Esophagus squamous epithelium (tissue), 5 donors: ENCODE data around the gene DDX46. TPM values are rescaled to one million over a fixed set of nuclear protein-coding genes. Genes with fewer than 3 reads are reported as not detected.
"Not testable (repeated sequence)": the region's sequence is repeated elsewhere in the genome, so short reads cannot be mapped to it uniquely, and the experiment has no call there.

Source experiments
- DNase-seq: peaks from one replicate; lab custom pipeline; 2025; lab: John Stamatoyannopoulos, UW
- H3K27ac ChIP-seq, 4 donors: fragments of 200-600 bp; sonication (generic); one replicate each; pipeline ENCODE4 v1.5.1; 2016 to 2019; ENCODE audit warnings: mild to moderate bottlenecking in 1 of 4
- H3K27me3 ChIP-seq, 4 donors: fragments of 200-600 bp; sonication (generic); 1 replicate in 3 of 4; 2 replicates in 1 of 4; pipeline versions ENCODE4 v1.5.1 to v1.6.0; 2017 to 2021; ENCODE audit warnings: antibody characterized with exemption in 1 of 4
- H3K36me3 ChIP-seq, 3 donors: fragments of 200-600 bp; sonication (generic); one replicate each; pipeline ENCODE4 v1.5.1; 2016 to 2019
- H3K4me1 ChIP-seq, 3 donors: fragments of 200-600 bp; sonication (generic); one replicate each; pipeline ENCODE4 v1.5.1; 2017 to 2019
- H3K4me3 ChIP-seq, 4 donors: fragments of 200-600 bp; sonication (generic); 1 replicate in 3 of 4; 2 replicates in 1 of 4; pipeline ENCODE4 v1.5.1; 2016 to 2019; ENCODE audit warnings: mild to moderate bottlenecking in 2 of 4, moderate library complexity in 1 of 4
- H3K9me3 ChIP-seq, 3 donors: fragments of 200-600 bp; sonication (generic); one replicate each; pipeline ENCODE4 v1.5.1; 2016 to 2019
- CTCF ChIP-seq, 6 experiments: fragments of 450-650 bp in 4 of 6; fragments of 200-600 bp in 2 of 6; sonication (generic) in 2 of 6; IDR thresholded peaks; one replicate each; pipeline ENCODE4 v1.5.1; 2016 to 2019; ENCODE audit warnings: antibody characterized with exemption in 6 of 6, mild to moderate bottlenecking in 4 of 6, moderate library complexity in 4 of 6
- POLR2A ChIP-seq, 4 donors: fragments of 450-650 bp; IDR thresholded peaks; one replicate each; pipeline ENCODE4 v1.6.1; 2017; ENCODE audit warnings: antibody characterized with exemption in 4 of 4, mild to moderate bottlenecking in 4 of 4, moderate library complexity in 3 of 4
- WGBS, 2 donors: methylation state at CpG; one replicate each; pipeline ENCODE4 v1.1.5; 2018; 5-methylcytosine and 5-hydroxymethylcytosine counted together
- intact Hi-C: fragments of 100-400 bp; cut with DNase I; formaldehyde crosslinking; loops from one replicate; pipeline ENCODE4 v1.15.0; 2022
- total RNA-seq, 4 donors: library from RNA; depleted of rRNA; stranded (reverse); fragments of >200 nt; gene quantifications; one replicate each; pipeline ENCODE4 v1.1.0, GENCODE V29; 2016
- donor health status: DM: yes; HTN: yes; CAD: no.

DDX46 gene
- total RNA-seq, 4 donors from 2014 or later: 19.6 to 39.9 (median 30.6) TPM

GRCh38 chr5:134825212-134825611 lies 66.6 kb downstream of the DDX46 start:
- no peaks in the 10 kb centered on the region for H3K27me3 ChIP-seq
- intact Hi-C loops: no loop called here

GRCh38 chr5:134833340-134834032 lies 74.9 kb downstream of the DDX46 start:
- no peaks in the 10 kb centered on the region for H3K9me3 ChIP-seq
- no peaks in the 10 kb centered on the region for H3K4me1 ChIP-seq
- no peaks in the 10 kb centered on the region for H3K27me3 ChIP-seq
- no peak for DNase-seq
- TF ChIP-seq CTCF (IDR thresholded peaks at IDR 0.05): no peak
- no peak for TF ChIP-seq POLR2A (IDR thresholded peaks at IDR 0.05)
- WGBS, 2 donors: 75 to 90% methylated on average over 3 of the region's 3 CpGs
- peaks cover 0 to 92% (median 0%) of the 10 kb centered on the region in 3 donors for H3K36me3 ChIP-seq
- no peak overlapping the region for H3K4me3 ChIP-seq
- intact Hi-C loops: no loop called here
- H3K27ac ChIP-seq: no peak overlapping the region

More at GRCh38 chr5:134825212-134825611, 66.6 kb downstream of the DDX46 start:
- Histone ChIP-seq H3K27ac (no peak overlapping the region), H3K36me3 (peaks cover 0 to 99% (median 23%) of the 10 kb centered on the region in 3 donors), H3K9me3 (no peaks in the 10 kb centered on the region), H3K4me1 (no peaks in the 10 kb centered on the region), H3K4me3 (no peak overlapping the region)
- no peak for TF ChIP-seq POLR2A (IDR thresholded peaks at IDR 0.05)
- no peak for TF ChIP-seq CTCF (IDR thresholded peaks at IDR 0.05)
- DNase-seq: no peak
- 74 to 84% methylated on average over 7 of the region's 7 CpGs for WGBS, 2 donors

- DNase-seq: no peak
- 83 to 97% methylated on average over 2 of the region's 2 CpGs for WGBS, 2 donors
- H3K4me1 ChIP-seq: no peaks in the 10 kb centered on the region
- H3K4me3 ChIP-seq: no peak overlapping the region
- H3K27ac ChIP-seq: no peak overlapping the region
- intact Hi-C loops: no loop called here
- no peaks in the 10 kb centered on the region for H3K27me3 ChIP-seq
- TF ChIP-seq POLR2A (IDR thresholded peaks at IDR 0.05) (no peak), CTCF (IDR thresholded peaks at IDR 0.05) (no peak)
- no peaks in the 10 kb centered on the region for H3K9me3 ChIP-seq
- H3K36me3 ChIP-seq: peaks cover 0 to 93% (median 4%) of the 10 kb centered on the region in 3 donors
Measured at GRCh38 chr5:134835623-134836022, 77.0 kb downstream of the DDX46 start.

GRCh38 chr5:134837530-134838181 lies 79.1 kb downstream of the DDX46 start:
- H3K27ac ChIP-seq: no peak overlapping the region
- WGBS, 2 donors: 87 to 92% methylated on average over 3 of the region's 3 CpGs

GRCh38 chr5:134838361-134838760 lies 79.8 kb downstream of the DDX46 start:
- WGBS, 2 donors: 93 to 95% methylated on average over 8 to 9 of the region's 9 CpGs
- H3K9me3 ChIP-seq, H3K4me3 ChIP-seq, H3K4me1 ChIP-seq, intact Hi-C loops, H3K27ac ChIP-seq, DNase-seq, H3K27me3 ChIP-seq: not testable (repeated sequence)
- peaks cover 0 to 78% (median 4%) of the 10 kb centered on the region in 3 donors for H3K36me3 ChIP-seq

More at GRCh38 chr5:134837530-134838181, 79.1 kb downstream of the DDX46 start:
- no peaks in the 10 kb centered on the region for H3K27me3 ChIP-seq
- H3K4me3 ChIP-seq: no peak overlapping the region
- DNase-seq: no peak
- H3K9me3 ChIP-seq: no peaks in the 10 kb centered on the region
- no peak for TF ChIP-seq CTCF (IDR thresholded peaks at IDR 0.05)
- TF ChIP-seq POLR2A (IDR thresholded peaks at IDR 0.05): no peak
- intact Hi-C loops: no loop called here
- no peaks in the 10 kb centered on the region for H3K4me1 ChIP-seq
- peaks cover 0 to 85% (median 4%) of the 10 kb centered on the region in 3 donors for H3K36me3 ChIP-seq
